ENCODE results near the gene CTNNA3.
"Not testable (repeated sequence)": the region's sequence is repeated elsewhere in the genome, so short reads cannot be mapped to it uniquely, and the experiment has no call there.

Gene CTNNA3

GRCh38 chr10:67250686-67251085 is 445.3 kb downstream of the CTNNA3 start:
- TF ChIP-seq, protein P1, sequence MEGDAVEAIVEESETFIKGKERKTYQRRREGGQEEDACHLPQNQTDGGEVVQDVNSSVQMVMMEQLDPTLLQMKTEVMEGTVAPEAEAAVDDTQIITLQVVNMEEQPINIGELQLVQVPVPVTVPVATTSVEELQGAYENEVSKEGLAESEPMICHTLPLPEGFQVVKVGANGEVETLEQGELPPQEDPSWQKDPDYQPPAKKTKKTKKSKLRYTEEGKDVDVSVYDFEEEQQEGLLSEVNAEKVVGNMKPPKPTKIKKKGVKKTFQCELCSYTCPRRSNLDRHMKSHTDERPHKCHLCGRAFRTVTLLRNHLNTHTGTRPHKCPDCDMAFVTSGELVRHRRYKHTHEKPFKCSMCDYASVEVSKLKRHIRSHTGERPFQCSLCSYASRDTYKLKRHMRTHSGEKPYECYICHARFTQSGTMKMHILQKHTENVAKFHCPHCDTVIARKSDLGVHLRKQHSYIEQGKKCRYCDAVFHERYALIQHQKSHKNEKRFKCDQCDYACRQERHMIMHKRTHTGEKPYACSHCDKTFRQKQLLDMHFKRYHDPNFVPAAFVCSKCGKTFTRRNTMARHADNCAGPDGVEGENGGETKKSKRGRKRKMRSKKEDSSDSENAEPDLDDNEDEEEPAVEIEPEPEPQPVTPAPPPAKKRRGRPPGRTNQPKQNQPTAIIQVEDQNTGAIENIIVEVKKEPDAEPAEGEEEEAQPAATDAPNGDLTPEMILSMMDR (conservative IDR thresholded peaks at IDR 0.05; ENCODE audit: low read length) = no peak
- H3K4me3 ChIP-seq (ENCODE audit: low read length) = no peak overlapping the region
- no peak for DNase-seq (ENCODE audit: low read depth)

DNA sequence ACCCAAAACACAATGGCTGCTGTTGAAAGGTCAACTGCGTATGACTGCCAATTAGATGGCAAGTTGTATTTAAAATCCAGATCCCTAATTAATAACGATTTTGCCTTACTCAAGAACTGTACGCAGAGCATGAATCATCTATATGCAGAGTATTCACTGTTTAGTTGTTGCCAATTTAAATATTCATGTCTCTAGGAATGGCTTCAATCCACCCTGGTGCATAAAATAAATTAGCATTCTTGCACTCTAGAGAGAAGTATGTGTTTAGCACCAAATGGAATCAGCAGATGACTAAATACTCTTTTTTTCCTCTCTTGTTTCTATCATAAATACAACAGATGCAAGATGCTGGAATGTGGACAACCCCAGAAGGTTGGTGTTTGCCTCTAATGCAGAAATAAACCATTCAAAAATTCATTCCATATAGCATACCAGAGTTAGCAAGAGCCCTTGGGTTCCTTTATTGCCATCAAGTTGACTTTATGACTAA is 449.9 kb downstream of the CTNNA3 start:
- TF ChIP-seq, protein P1 (conservative IDR thresholded peaks at IDR 0.05; ENCODE audit: low read length) = no peak
- DNase-seq (ENCODE audit: low read depth) = no peak

DNA sequence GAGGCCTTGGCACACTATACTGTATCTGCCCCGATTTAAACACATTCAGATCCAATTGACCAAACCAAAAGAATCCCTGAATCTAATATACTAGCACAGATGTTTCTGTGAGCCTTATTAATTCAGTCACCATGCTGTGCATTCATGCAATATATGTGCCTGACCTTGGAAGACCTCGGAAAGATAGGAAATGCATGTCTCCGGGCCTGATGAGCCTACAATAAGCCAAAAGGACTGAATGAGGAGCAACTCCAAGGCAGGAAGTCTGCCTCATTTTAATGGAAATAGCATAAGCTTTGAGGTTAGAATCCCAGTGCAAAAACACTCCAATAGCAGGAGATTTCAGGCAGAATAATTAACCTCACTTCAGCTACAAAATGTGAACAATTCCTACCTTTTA is 453.5 kb downstream of the CTNNA3 start:
- no peak overlapping the region for H3K4me3 ChIP-seq (ENCODE audit: low read length)
- no peak for DNase-seq (ENCODE audit: low read depth)
- TF ChIP-seq, protein P1 (conservative IDR thresholded peaks at IDR 0.05; ENCODE audit: low read length) = no peak

More for the DNA sequence above, 449.9 kb downstream of the CTNNA3 start:
- no peak overlapping the region for H3K4me3 ChIP-seq (ENCODE audit: low read length)

- no peak overlapping the region for H3K4me3 ChIP-seq (ENCODE audit: low read length)
- no peak for DNase-seq (ENCODE audit: low read depth)
- TF ChIP-seq, protein P1 (conservative IDR thresholded peaks at IDR 0.05; ENCODE audit: low read length) = no peak
These were observed 454.5 kb downstream of the CTNNA3 start for GRCh38 chr10:67241451-67241850.

- DNase-seq (ENCODE audit: low read depth) = no peak
- TF ChIP-seq, protein P1 (conservative IDR thresholded peaks at IDR 0.05; ENCODE audit: low read length) = no peak
- H3K4me3 ChIP-seq (ENCODE audit: low read length) = no peak overlapping the region
These were observed 456.0 kb downstream of the CTNNA3 start for GRCh38 chr10:67239864-67240497.

DNA sequence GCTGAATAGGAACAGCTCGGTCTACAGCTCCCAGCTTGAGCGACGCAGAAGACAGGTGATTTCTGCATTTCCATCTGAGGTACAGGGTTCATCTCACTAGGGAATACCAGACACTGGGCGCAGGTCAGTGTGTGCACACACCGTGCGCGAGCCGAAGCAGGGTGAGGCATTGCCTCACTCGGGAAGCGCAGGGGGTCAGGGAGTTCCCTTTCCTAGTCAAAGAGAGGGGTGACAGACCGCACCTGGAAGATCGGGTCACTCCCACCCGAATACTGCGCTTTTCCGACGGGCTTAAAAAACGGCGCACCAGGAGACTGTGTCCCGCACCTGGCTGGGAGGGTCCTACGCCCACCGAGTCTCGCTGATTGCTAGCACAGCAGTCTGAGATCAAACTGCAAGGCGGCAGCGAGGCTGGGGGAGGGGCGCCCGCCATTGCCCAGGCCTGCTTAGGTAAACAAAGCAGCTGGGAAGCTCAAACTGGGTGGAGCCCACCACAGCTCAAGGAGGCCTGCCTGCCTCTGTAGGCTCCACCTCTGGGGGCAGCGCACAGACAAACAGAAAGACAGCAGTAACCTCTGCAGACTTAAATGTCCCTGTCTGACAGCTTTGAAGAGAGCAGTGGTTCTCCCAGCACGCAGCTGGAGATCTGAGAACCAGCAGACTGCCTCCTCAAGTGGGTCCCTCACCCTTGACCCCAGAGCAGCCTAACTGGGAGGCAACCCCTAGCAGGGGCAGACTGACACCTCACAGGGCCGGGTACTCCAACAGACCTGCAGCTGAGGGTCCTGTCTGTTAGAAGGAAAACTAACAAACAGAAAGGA is 465.1 kb downstream of the CTNNA3 start:
- not testable (repeated sequence) for DNase-seq (ENCODE audit: low read depth); H3K4me3 ChIP-seq (ENCODE audit: low read length)

DNA sequence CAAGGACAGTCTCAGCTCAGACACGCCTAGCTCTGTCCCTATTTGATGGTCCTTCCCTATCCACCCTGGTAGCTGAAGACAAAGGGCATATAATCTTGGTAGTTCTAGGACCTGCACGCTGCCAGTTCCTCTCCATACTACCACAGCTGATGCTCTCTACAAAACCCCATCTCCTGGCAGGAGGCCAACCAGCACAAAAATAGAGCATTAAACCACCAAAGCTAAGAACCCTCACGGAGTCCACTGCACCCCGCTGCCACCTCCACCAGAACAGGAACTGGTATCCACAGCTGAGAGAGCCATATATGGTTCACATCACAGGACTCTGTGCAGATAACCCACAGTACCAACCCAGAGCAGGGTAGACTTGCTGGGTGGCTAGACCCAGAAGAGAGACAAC is 470.8 kb downstream of the CTNNA3 start:
- no peak for DNase-seq (ENCODE audit: low read depth)
- TF ChIP-seq, protein P1 (conservative IDR thresholded peaks at IDR 0.05; ENCODE audit: low read length) = no peak
- H3K4me3 ChIP-seq (ENCODE audit: low read length) = no peak overlapping the region
